HG03108 (cell line): ENCODE measurements around the gene ANKH.
A peak's percentile ranks its signal among the peaks of the same experiment; 100 is the strongest.

Source experiments
- ATAC-seq: cut with Tn5 transposase; IDR thresholded peaks from one replicate; pipeline ENCODE4 v1.9.1; 2021; ENCODE audit warnings: moderate library complexity; ENCODE audit not compliant: unreplicated experiment

Gene ANKH

DNA sequence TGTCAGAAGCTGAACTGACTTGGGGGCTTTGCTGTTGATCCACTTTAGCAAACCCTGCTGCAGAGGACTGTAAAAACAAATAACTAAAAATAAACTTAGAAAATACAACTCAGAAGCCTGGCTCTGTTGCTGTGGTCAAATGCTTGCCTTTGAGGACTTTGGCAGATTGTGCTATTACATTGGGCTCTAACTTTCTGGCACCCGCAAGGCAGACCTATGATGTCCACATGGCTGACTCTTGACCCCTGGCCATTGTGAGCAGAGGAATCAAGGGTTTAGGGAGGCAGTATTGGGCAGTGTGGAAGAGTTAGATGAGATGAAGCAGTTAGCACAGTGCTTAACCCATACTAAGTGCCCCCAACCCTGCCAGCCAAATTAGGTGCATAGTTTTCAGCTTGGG lies 173.1 kb downstream of the ANKH start:
- ATAC-seq = no peak

DNA sequence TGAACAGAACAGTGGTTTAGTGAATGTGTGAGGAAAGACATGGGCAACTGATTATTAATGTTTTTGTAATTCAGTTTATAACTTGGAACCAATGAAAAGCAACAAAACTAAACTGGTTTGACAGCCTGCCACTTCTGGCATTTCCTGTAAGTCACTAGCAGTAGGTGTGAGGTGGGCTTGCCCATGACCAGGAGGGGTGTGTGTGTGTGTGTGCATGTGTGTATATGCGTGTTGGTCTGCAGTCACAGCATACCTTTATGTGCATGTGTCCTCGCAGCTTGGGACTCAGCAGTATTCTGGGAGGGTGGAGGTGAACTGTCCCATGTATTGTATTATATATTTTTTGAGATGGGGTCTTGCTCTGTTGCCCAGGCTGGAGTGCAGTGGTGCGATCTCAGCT lies 174.7 kb downstream of the ANKH start:
- no peak for ATAC-seq

DNA sequence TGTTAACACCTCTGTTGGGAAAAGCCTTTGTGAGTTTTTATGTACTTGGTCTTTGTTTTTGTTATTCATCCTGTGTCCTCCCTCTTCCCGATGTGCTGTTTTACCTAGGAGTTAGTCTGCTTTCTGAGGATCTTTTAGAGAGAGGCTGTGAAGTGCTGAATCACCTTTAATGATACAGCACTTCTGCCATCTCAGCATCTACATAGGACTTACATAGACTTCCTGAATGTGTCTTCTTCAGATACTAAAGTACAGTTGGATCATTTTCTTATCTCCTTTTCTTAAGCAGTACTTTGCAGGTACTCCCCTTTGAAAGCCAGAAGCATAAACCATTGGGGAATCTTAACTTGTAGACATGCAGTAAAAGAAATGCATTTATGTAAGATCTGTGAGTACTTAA lies 175.5 kb downstream of the ANKH start:
- ATAC-seq = no peak

DNA sequence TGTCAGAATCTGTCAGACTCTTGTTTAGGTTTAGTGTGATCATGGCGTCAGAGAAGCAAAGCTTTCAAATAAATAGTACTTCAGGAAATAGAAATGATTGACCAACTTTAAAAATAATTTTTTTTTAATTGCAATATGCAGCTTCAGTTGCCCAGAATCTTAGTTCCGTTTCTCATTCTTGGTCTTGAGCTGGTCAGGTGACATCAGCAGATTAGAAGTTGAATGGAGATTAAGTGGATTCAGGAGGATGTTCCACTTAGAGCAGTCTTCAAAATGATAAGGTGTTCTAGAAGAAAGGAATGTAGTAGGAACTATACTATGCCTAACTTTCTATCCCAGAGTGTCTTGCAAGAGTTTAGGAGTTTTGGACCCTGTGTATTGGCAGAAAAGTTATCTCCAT lies 176.4 kb downstream of the ANKH start:
- ATAC-seq = no peak

DNA sequence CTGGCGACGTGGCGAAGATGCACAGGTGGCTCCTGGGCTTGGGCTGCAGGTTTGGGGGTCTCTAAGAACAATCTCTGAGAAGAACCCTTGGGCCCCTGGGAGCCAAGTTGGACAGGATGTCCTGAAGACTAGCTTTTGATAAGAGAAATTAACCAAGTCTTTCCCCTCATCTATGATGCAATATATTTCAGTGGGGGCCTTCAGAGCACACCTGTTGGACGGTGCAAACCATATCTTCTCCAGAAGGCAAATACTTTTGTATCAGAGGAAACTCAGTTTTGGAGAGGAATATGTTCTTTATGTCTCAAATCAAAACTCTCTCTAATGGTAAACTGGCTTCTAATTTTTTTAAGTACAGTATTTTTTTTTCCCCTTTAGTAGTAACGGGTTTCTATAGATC lies 178.5 kb downstream of the ANKH start:
- ATAC-seq = no peak

DNA sequence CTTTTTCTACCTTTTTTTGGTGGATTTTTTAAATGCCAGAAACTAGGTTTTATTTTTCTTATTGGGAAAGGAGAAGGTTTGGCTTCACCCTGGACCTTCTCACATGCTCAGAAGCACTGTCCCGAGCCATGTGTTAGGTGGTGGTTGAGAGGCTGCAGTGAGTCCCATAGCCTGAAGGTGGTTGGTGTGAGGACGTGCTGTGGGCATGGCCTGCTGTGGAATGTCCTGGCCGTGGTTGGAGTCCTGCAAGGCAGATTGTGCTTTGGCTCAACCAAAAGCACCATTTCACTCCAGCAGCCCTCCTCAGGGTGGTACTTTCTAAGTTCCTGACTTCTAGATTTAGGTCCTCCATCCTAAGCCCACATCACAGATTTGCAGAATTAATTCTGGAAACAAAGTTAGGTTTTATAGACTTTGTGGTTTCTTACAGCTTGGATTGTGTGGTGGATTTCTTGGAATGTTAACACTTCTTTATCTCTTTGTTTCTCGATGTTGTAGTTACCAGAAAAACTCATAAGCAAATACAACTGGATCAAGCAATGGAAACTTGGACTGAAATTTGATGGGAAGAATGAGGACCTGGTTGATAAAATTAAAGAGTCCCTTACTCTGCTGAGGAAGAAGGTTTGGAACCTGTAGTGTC lies 184.4 kb downstream of the ANKH start:
- no peak for ATAC-seq

DNA sequence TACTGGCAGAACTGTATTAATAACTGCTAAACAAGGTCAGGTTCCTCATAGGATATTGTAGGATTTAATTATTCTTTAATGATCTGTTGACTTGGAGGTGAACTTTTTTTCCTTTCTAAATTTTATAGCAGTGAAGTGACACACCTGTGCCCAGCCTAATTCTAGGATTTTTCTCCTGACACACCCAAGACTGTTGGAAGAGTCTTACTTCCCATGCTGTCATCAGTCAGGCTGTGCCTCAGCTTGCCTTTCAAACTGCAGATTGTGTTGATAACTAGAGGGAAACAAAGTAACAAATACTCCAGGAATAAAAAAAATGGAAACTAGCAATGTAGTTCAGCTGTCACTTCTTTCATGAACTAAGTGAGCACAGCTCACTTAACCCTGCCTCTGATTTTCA lies 185.1 kb downstream of the ANKH start:
- ATAC-seq = no peak

DNA sequence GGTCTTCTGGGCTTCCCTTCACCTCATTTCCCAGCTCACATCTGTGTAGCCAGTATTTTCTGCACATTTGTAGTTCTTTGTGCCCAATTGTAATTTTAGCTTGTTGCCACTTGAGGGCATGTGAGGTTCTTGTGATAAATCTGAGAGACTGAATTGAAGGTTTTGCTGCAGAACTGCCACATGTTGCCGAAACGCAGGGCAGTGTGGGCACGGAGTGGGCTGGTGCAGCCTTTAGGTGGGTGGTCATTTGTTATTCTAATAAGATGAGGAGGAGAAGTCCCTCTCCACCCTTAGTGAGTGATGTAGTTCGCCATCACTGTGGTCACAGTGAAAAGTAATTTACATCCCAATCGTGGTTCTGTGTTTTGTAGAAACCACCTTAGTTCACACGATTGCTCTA lies 185.8 kb downstream of the ANKH start:
- ATAC-seq = peak; percentile 85

DNA sequence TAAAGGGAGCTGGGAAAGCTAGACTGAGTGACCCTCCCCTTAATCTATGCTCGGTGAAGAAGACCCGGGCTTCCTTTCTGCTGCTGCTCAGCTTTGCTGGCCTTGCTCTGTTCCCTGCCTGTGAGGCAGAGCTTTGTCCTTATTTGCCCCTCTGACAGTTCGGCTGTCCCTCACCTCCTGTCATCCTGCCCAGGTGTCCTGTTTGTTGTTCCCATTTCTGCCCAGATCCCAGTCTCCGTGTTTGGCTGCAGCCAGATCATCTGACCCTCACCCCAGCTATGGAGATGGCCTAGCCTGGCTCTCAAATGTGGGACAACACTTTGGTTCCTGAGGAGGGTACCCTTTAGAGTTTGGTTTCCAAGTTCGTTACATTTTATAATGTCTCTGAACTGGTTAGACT lies 186.8 kb downstream of the ANKH start:
- ATAC-seq = no peak

DNA sequence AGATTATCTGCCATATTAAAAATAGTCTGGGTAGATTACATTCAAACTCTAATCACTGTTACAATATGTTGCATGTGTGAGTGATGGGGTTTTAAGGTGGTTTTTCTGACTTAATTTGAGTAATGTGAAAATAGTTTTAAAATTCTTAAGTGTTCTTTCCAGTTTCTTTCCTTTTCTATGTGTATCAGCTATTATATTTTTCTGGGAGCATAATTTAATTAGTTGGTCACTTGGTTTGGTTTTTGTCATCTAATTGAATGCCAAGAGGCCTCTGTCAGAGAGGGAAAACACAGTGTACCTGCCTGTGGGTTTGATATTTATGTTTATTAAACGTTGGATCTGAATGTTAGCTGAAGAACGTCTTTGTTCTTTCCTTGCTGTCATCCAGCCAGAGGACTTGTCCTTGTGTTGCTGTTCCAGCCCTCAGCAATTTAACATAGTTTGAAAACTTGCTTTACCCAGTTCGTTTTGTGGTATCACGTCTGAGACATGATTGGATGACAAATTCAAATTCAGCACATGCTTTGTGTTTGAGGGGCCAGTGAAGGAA lies 187.6 kb downstream of the ANKH start:
- ATAC-seq = no peak

DNA sequence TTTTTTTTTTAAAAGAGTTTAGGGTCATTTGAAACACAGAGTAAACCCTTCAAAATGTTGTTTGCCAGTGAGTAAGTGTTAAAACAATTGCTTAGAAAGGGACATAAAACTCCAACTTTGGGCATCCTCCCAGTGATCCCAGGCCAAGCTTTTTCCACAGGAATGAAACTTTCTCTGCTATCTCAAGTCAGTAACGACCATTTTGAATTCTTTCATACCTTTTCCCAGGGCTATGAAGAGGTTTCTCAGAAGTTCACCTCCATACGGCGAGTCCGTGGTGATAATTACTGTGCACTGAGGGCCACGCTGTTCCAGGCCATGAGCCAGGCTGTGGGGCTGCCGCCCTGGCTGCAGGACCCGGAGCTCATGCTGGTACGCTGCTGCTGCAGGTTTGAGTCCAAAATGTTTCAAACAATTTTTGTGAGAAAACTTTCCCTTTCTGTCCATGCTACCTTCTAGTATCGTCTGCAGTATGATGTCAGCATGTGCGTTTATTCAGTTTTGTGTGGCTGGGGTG lies 190.3 kb downstream of the ANKH start:
- ATAC-seq = no peak

DNA sequence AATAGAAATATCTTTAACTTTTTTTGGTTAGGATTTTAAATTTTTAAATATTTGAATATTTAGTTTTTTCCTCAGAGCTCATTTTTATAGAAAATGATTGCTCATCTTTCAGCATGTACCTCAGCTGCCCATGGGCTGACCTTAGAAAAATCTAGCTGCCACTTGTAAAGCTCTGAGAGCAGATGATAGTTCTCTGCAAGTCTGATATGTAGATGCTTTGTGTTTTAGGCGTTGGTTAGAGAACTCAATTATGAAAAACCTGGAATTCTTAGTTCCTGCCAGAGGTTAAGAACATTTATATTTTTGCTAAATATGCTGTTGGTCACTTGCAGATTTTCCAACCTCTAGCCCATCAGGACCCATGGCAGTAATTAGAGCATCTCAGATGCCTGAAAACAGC lies 192.0 kb downstream of the ANKH start:
- ATAC-seq = no peak

DNA sequence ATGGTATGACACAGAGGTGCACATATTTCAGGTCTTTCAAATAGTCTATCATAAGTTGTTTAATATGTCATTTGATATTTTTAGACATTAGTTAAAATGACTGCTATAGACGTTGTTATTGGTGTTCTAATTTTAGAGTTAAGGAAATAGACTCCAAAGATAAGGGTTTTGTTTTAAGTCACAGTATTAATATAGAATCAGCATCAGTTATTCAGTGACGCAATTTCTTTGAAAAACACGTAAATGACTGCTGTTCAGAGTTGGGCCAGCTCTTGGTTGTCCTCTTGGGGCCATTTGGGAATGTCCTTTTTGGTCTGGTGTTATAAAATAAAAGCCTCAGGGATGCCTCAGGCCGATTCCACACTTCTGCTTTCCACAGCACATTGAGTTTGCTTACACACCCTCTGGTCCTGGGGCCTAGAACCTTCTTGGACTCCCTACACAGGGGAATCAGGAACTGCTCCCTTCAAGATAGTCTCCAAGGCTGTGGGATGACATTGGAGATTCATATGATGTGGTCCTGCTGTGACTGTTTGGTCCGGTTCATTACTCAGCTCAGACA lies 192.7 kb downstream of the ANKH start:
- ATAC-seq = no peak

DNA sequence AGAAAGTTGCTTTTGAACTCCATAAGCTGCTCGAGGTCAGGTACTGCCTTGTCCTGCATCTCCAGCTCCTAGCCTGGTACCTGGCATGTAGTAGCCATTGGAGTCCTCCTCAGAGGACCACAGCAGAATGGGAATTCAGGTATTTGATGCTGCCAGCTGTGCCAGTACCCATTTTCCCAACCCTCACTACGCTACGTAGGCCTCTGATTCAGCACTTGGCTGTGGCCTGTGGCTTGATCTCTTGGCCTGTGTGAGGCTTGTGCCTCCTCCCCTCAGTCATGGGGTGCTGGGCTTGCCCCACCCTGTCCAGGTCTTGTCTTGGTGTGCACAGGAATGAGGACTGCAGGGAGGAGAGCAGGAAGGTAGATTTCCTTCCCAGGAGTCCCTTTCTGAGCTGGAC lies 195.3 kb downstream of the ANKH start:
- ATAC-seq = peak; percentile 45

DNA sequence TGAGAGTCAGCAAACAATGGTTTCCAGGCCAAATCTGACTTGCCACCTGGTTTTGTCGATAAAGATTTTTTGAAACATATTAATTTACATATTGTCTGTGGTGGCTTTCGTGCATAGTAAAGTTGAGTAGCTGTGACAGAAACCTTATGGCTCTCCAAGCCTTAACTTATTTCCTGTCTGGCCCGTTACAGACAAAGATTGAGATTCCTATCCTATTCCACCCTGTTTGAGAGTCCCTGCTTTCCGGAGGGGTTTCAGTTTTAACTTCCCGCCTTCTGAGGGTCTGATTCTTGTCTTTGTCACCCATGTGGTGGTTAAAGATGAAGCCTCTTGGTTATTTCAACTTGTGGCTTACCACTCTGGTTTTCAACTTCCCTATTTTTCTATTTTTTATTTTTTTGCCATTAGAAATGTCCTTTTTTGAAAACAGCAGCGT lies 195.7 kb downstream of the ANKH start:
- ATAC-seq = peak; percentile 36

DNA sequence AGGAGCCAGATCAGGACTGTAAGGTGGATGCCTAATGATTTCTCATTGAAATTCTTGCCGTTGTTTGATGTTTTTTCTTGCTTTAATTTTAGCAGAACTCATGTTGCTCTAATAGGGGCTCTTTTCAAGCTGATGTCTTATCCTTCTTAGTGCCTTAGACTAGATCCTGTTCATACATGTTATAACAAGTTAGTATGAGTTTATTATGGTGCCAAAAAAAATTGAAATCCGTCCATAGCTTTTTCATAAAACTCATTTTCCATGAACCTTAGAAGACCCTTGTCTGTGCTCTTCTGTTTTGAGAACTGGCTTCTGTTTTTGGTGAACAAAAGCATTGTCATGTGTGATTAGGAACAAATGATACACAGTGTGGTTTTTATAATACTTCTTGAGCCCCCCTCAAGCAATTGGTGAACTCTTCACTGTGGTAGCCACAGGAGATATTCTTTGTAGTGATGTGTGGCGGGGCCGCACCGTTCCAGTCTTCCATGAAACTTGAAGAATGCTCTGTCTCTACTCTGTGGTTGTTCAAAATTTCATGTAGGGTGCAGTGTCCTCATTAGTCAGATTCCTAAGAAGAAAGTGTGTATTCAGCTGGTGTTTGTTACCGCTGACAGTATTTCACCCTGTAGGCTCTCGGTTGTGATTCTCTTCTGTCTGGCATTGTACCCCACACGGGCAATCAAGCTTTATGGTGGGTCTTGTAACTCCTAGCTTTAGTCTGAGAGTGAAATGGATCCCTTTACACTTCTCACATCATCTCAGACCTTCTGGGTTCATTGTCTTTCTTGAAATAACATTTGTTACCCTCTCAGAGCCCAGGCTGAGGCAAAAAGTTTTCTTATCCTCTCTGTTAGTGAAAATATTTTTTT lies 196.4 kb downstream of the ANKH start:
- no peak for ATAC-seq

DNA sequence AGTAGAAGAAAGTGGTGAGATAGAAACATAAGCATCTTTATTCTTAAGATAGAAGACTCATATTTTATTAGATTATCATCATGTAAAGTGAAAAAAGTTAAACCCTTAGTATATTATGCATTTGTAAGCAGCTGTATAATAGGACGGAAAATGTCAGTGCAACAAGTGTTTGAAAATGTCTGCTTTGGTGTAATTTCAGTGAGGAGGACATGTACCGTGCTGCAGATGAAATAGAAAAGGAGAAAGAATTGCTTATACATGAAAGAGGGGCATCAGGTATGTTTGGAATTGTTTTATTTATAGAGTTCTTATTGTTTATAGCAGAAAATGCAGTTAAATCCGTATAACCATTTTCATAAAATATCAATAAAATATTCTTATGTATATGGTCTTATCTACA lies 198.1 kb downstream of the ANKH start:
- no peak for ATAC-seq

DNA sequence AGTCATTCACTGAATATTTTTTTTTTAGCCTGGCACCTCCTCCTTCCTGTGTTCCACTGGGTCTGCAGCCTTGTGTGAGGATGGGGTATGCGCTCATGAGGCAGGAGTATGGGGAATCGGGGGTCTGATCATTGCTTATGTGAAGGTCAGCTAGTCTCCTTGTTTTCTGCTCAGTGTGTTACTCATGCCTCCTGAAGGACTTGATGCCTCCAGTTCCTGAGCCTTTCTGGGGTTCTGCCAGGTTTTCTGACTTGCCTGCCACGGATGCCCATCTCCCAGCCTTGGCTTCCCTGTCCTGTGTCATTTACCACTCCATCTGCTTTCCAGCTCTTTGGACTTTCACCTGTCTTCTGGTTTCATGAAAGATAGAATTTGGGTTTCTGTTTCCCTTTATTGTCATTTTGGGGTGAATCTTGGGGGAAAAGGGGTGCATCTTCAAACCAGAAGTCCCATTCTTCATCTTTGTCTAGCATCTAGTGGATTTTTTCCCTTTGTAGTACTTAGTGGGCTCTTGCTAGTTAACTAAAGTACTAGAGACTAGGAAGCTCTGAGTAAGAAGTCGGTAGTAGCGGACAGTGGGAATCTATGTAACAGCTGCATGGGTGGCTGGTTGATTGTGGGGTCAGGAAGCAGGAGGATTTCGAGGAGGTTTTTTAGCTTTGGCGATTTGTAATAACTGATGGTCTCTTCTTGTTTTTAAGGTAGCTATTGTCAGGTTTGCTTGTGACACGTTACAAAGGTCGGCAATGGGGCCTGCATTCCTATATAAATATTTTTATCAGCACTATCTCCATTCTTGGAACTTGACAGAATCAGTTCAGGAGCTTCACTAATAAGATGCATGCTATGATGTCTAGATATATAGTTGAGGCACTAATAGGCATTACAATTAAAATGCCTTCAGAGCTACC lies 198.8 kb downstream of the ANKH start:
- no peak for ATAC-seq

DNA sequence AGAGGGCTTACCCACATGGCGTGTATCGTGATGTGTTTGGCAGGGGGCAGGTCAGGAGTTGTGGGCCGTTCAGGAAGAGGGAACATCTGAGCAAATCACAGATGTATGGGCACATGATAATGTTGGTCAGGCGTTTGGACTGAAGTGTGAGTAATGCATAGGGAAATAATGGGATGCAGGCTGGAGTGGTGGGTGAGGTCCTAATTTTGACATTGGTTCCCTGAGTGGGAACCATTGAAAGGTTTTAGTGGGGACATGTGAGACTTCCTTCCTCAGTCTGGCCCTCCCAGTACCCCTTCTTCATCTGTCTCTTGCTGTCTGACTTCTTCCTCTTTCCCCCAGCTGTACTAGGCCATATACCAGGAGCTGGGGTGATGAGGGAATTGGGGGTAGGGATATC lies 199.5 kb downstream of the ANKH start:
- no peak for ATAC-seq

DNA sequence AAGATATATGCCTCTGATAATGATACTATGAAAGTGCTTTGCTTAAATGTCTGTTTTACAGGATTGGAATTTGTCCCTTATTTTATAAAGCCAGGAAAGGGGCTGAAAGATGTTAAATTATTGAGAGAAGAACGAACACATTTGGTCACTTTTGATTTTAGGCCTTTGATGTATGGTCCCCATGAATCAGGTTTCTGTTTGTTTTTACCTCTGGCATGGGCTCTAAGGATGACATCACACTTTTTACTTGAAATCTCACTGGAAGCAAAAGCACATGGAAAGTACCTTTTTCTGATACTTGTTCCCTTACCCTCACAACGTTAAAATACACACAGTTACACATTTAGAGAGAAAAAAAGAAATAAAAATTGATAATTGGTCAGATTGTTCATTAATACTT lies 200.2 kb downstream of the ANKH start:
- no peak for ATAC-seq

DNA sequence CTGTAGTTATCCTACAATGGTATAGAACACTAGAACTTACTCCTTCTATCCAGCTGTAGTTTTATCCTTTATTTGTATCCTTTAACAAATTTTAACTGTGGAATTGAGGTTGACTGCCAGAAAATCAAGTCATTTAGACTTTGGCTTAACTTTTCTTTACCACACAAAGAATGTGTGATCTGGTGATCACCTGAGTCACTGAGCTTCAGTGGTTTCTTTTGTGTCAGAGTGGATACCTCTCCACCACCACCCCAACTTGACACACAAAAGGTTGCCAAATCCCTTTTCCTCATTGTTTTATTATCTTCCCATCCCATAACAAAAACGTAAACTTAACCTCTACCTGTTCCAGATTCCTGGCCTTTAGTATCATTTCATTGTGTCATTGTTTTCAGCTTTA lies 201.6 kb downstream of the ANKH start:
- ATAC-seq = no peak
